Calu3 (cell line): ENCODE data around the gene ARHGEF38. TPM values are rescaled to one million over a fixed set of nuclear protein-coding genes. Genes with fewer than 3 reads are reported as not detected.

Experiments used
- BruUV-seq: library from RNA; stranded (reverse); fragments of 400-500 nt; replicated peaks from 2 replicates; lab custom pipeline; 2021; lab: Mats Ljungman, UMichigan
- CTCF ChIA-PET: fragments of 300-600 bp; sonication (Branson Sonifier 250); formaldehyde crosslinking; loops from one replicate; lab custom pipeline; 2022; ENCODE audit warnings: antibody characterized with exemption; lab: Charles Lee
- DNase-seq: peaks from one replicate; pipeline ENCODE4 v3.0.0; 2022
- H3K27ac Mint-ChIP-seq: one replicate; pipeline ENCODE4 v1.8.0; 2022; ENCODE audit warnings: mixed read lengths; ENCODE audit not compliant: unreplicated experiment
- H3K27me3 Mint-ChIP-seq: one replicate; pipeline ENCODE4 v1.8.0; 2022; ENCODE audit warnings: mixed read lengths; ENCODE audit not compliant: unreplicated experiment
- H3K36me3 Mint-ChIP-seq: one replicate; pipeline ENCODE4 v1.8.0; 2022; ENCODE audit warnings: mild to moderate bottlenecking, moderate library complexity, mixed read lengths; ENCODE audit not compliant: insufficient read depth, unreplicated experiment
- H3K4me1 Mint-ChIP-seq: one replicate; pipeline ENCODE4 v1.8.0; 2022; ENCODE audit warnings: mild to moderate bottlenecking, low read depth, mixed read lengths; ENCODE audit not compliant: unreplicated experiment
- H3K4me3 Mint-ChIP-seq: one replicate; pipeline ENCODE4 v1.8.0; 2022; ENCODE audit warnings: mild to moderate bottlenecking, low read depth, moderate library complexity, mixed read lengths; ENCODE audit not compliant: unreplicated experiment
- H3K9me3 Mint-ChIP-seq: one replicate; pipeline ENCODE4 v1.8.0; 2022; ENCODE audit warnings: low read depth, mixed read lengths; ENCODE audit not compliant: unreplicated experiment
- intact Hi-C: fragments of 100-400 bp; cut with micrococcal nuclease; formaldehyde crosslinking; loops from one replicate; pipeline ENCODE4 v1.10.0; 2022; ENCODE audit not compliant: unreplicated experiment
- total RNA-seq: library from RNA; stranded (reverse); gene quantifications from 2 replicates; pipeline ENCODE4 v1.2.3, GENCODE V29; 2022
- TF ChIP-seq, protein P1 (sequence below): fragments of 200-600 bp; IDR thresholded peaks from one replicate; pipeline ENCODE4 v1.8.0; 2022; ENCODE audit warnings: antibody characterized with exemption; ENCODE audit not compliant: unreplicated experiment

The ARHGEF38 gene
- total RNA-seq, 1 experiment from 2014 or later, result 16.6 TPM

DNA sequence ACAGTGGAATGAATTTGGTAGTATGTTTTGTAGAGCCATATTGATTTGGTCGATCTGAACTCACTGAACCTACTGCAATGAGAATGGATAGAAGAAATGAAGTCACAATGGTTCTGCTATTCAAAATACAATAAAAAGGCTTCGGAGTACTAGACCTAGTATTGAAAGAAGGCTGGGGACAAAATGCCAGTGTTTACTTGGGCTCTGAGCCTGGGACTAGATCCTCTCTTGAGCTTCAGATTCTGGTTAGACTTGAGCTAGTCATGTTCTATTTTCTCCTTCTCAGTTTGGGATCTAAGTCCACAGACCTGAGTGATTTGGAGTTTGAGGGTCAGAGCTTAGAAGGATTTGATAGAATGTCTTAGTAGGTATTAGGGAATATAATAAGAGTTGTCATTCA, 146.2 kb downstream of the ARHGEF38 start:
- Mint-ChIP-seq H3K27ac (no peak overlapping the region), H3K27me3 (no peaks in the 10 kb centered on the region), H3K36me3 (no peaks in the 10 kb centered on the region), H3K4me3 (no peak overlapping the region), H3K4me1 (no peaks in the 10 kb centered on the region), H3K9me3 (no peaks in the 10 kb centered on the region)
- no peak for DNase-seq
- TF ChIP-seq, protein P1, sequence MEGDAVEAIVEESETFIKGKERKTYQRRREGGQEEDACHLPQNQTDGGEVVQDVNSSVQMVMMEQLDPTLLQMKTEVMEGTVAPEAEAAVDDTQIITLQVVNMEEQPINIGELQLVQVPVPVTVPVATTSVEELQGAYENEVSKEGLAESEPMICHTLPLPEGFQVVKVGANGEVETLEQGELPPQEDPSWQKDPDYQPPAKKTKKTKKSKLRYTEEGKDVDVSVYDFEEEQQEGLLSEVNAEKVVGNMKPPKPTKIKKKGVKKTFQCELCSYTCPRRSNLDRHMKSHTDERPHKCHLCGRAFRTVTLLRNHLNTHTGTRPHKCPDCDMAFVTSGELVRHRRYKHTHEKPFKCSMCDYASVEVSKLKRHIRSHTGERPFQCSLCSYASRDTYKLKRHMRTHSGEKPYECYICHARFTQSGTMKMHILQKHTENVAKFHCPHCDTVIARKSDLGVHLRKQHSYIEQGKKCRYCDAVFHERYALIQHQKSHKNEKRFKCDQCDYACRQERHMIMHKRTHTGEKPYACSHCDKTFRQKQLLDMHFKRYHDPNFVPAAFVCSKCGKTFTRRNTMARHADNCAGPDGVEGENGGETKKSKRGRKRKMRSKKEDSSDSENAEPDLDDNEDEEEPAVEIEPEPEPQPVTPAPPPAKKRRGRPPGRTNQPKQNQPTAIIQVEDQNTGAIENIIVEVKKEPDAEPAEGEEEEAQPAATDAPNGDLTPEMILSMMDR, result no peak
- BruUV-seq, result no TSS peak
- intact Hi-C loops, result no loop called here
- CTCF ChIA-PET, result no interaction called here

DNA sequence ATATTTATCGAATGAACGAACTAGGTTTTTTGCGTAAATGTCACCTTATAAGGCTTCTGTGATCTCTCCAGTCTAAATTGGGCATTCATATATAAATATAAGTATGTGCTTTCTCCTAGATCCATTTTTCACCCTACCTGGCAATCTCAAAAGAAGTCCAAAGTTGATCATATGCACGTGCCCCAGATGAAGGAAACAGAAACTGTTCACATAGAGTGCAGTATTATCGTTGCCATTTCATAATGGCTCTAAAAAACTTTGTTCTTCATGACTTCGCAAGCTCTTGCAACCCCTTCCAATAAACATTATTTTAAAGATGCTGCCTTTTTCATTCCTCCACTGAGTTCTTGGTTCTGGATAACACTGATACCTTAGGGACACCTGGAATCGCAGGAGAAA, 155.4 kb downstream of the ARHGEF38 start:
- no peaks in the 10 kb centered on the region for H3K27me3 Mint-ChIP-seq
- TF ChIP-seq, protein P1, result no peak
- no peak for DNase-seq
- H3K36me3 Mint-ChIP-seq, result peaks cover 24% of the 10 kb centered on the region
- H3K4me3 Mint-ChIP-seq, result peak overlapping the region; percentile 93
- TSS peak; percentile 69 for BruUV-seq
- intact Hi-C loops, result no loop called here
- H3K9me3 Mint-ChIP-seq, result no peaks in the 10 kb centered on the region
- H3K4me1 Mint-ChIP-seq, result peaks cover 28% of the 10 kb centered on the region
- CTCF ChIA-PET, result interaction anchor here (1.3 kb wide), 1 partner anchor 187 kb away, joined by 3 read pairs; no protein-coding TSS in a partner anchor
- peak overlapping the region; percentile 87 for H3K27ac Mint-ChIP-seq

DNA sequence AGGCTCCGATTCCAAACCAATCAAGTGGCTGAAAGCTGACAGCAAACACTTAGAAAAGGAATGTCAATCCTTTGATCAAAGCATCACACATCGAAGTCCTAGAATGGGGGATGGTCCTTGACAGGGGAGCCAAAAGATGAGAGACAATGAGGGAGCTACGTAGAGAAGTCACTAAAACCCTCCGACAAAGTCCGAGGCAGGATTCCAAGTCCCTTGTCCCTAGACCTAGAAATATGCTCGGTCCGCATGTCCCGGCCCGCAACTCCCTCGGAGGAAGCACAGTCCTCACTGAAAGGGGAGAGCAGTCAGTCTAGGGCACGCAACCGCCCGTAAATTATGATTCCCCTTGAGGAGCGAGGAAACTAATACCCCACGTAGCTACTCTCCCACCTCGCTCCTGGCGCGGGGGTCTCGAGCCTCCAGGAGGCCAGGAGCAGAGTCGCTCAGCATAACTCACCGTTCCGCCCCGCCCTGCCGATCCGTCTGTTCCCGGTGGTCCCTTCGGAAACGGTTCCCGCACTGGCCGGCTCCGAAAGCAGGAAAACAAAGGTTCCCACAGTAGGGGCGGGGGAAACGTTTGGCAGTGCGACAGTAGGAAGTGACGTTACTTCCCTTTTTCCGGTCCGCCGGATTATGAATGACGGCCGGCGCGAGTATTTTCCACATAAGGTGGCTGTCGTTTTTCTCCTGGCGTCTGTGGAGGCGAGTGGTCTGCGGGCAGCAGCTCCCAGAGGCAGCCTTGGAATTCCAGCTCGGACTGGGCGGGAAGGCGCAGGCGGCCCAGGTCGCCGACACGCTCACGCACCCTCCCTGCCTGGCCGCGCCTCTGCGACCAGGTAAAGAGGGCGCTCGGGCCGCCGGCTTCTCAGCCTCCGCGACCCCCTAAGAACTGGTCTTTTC, 156.0 kb downstream of the ARHGEF38 start, which contains the start of the genes GSTCD and INTS12:
GSTCD (plus strand) TSS at position 604 of the 900 bp plus-strand sequence. CDS start 8,830 bp downstream, outside the sequence.
INTS12 (minus strand) TSS at position 509 of the 900 bp plus-strand sequence. CDS start 8,684 bp downstream, outside the sequence.
- no peaks in the 10 kb centered on the region for H3K27me3 Mint-ChIP-seq
- peak within 1 kb of the TSS; percentile 87 for H3K27ac Mint-ChIP-seq
- peak within 1 kb of the TSS; percentile 93 for H3K4me3 Mint-ChIP-seq
- TF ChIP-seq, protein P1, result no peak
- CTCF ChIA-PET, result interaction anchor here (1.3 kb wide), 1 partner anchor 187 kb away, joined by 3 read pairs; no protein-coding TSS in a partner anchor
- peaks cover 32% of the 10 kb centered on the region for H3K4me1 Mint-ChIP-seq
- peak; percentile 87 for DNase-seq
- no TSS peak for BruUV-seq
- peaks cover 24% of the 10 kb centered on the region for H3K36me3 Mint-ChIP-seq
- intact Hi-C loops, result no loop called here
- no peaks in the 10 kb centered on the region for H3K9me3 Mint-ChIP-seq

- peaks cover 32% of the 10 kb centered on the region for H3K4me1 Mint-ChIP-seq
- TF ChIP-seq, protein P1, result no peak
- peak overlapping the region; percentile 93 for H3K4me3 Mint-ChIP-seq
- H3K27ac Mint-ChIP-seq, result peak overlapping the region; percentile 87
- intact Hi-C loops, result no loop called here
- BruUV-seq, result no TSS peak
- CTCF ChIA-PET, result interaction anchor here (1.3 kb wide), 1 partner anchor 188 kb away, joined by 3 read pairs; no protein-coding TSS in a partner anchor
- peak; percentile 24 for DNase-seq
- no peaks in the 10 kb centered on the region for H3K9me3 Mint-ChIP-seq
- H3K27me3 Mint-ChIP-seq, result no peaks in the 10 kb centered on the region
- peaks cover 24% of the 10 kb centered on the region for H3K36me3 Mint-ChIP-seq
Observed at GRCh38 chr4:105709081-105709450, 156.6 kb downstream of the ARHGEF38 start.
